GM21576 (cell line): Measurements from ENCODE around the gene PTPRN2.
"Not testable (repeated sequence)": the region's sequence is repeated elsewhere in the genome, so short reads cannot be mapped to it uniquely, and the experiment has no call there.

Source experiments
- ATAC-seq: cut with Tn5 transposase; IDR thresholded peaks from one replicate; pipeline ENCODE4 v1.9.1; 2021; ENCODE audit warnings: mild to moderate bottlenecking, moderate library complexity; ENCODE audit not compliant: unreplicated experiment

PTPRN2 gene

DNA sequence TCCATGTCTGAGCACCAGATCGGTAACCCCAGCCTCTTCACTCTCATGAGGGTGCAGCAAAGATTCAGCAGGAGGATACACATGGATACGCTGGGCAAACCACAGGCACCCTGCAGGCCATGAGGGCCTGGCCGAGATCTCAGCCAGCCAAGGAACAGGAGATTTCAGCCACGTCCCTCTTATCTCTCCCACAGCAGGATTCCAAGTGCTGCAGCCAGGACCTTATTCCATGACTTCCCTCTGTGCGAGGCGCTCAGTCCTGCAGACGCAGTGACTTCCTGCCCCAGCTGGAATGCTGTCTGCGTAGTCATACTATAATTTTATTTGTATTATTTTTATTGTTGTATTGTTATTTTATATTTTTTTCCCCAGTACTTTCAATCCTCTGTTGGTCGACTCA lies 66.8 kb downstream of the PTPRN2 start:
- ATAC-seq: no peak

DNA sequence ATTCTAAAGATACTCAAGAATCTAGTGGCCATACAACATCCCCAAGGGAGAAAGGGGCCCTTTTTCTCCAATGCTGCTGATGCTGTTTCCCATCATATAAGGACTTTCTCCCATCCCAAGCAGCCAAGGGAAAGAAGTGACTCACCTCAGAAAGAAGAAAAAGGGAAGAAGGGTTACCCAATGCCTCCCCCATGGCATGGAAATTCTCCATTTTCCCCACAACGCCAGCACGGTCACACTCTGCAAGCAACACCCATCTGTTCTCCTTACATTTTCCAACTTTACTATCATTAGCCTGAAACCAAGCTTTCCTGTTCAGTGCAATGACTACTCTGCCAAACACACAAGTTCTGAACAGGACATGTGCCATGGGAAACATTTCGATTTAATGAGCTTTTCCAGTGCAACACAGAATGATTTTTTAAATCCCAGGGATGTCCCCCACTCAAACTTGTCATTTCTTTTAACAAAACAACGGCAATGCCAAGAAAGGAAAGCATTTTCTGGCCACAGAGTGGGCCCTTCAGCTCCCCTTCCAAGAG lies 67.9 kb downstream of the PTPRN2 start:
- no peak for ATAC-seq

DNA sequence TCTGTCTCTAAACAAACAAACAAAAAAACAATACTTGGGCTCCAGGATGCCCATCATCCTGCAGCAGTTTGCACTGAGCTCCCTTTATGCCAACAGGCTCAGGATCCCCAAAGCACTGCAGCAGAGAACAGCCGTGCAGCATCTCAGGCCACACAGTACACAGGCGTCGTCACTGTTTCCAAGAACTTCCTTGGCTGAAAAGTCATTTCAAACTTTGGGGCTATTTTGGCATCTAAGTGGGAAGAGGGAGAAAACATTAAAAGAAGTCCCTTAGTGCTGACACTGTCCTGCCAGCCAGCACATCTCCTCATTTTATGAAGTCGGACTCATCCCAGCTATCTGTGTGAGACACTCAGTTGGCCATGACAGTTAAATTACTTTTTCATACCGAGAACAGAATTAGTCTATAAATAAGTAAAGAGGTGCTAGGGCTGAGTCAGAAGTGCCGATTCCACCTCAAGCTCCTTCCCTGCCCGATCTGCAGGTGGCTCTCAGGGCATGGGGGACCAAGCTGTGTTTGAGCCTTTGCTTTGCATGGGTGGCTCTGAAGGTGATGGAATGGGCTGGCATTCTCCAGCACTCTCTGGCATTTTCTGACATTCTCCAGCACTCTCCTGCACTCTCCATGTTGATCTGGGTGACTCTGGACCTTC lies 68.5 kb downstream of the PTPRN2 start:
- no peak for ATAC-seq

DNA sequence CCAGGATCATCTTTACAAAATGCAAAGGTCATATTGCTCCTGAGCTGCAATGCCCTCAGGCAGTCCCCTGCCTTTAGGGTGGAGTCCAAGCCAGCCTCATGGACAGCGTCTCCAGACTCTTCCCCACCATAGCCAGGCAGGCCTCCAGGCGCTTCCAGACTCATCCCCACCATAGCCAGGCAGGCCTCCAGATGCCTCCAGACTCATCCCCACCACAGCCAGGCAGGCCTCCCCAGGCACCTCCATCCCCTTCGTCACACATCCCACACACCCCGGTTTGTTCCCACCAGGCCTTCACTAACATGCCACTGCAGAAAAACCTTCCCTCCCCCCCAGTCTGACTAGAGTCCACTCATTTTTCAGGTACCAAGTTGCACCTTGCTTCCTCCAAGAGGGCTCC lies 70.1 kb downstream of the PTPRN2 start:
- no peak for ATAC-seq

DNA sequence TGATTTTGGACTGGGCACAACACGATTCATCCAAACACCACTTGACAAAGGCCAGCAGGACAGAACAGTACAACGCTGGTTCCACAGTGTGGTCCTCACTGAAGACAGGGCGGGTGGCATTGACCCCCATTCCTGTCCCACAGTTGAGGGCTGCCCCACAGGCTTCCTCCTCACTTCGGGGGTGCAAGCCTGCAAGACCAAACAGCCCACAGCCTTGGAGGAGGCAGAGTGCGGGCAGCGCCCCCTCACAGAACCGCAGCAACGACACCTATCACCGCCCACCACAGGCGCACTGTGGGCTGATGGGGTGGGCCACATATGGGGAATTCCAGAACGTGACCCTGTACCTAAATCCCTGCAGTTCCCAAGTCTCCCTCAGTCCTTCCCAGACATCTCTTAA lies 70.6 kb downstream of the PTPRN2 start:
- no peak for ATAC-seq

DNA sequence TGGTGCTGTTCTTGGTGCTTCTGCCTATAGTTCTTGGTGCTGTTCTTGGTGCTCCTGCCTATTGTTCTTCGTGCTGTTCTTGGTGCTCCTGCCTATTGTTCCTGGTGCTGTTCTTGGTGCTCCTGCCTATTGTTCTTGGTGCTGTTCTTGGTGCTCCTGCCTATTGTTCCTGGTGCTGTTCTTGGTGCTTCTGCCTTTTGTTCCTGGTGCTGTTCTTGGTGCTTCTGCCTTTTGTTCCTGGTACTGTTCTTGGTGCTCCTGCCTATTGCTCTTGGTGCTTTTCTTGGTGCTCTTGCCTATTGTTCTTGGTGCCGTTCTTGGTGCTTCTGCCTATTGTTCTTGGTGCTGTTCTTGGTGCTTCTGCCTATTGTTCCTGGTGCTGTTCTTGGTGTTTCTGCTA lies 71.1 kb downstream of the PTPRN2 start:
- no peak for ATAC-seq

DNA sequence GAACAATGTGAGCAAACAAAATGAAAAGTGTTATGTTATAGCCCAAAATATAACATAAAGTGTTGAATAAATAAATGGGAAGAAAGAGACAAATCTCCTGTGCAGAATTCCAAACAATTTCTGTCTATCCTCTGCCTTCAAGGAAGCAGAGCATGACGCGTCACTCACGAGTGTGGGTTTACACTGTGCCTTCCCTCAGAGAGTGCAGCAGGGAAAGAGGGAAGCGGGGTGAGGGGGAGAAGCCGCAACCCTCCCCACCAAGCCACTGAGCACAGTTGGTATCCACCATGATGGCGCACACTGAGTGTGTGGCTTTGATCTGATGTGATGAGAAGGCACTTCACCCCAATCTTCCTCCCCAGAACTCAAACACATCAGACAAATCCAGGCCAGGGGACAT lies 74.8 kb downstream of the PTPRN2 start:
- no peak for ATAC-seq

DNA sequence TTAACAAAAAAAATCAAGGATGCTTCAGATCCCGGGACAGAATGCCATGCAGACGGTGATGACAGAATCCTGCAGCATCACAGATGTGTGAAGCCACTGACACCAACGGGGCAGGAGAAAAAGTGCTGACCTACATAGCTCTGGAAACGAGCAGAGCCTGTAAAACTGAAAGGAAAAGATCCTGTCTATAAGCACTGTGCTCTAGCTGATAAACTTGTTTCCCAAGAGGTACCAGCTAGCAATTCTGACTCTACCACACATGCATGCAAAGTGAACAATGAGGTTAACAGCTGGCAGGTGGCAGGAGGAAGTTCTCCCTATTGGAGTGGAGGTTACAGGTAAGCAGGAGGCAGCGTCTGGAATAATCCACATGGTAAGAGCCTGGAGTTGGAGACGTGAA lies 75.6 kb downstream of the PTPRN2 start:
- no peak for ATAC-seq

DNA sequence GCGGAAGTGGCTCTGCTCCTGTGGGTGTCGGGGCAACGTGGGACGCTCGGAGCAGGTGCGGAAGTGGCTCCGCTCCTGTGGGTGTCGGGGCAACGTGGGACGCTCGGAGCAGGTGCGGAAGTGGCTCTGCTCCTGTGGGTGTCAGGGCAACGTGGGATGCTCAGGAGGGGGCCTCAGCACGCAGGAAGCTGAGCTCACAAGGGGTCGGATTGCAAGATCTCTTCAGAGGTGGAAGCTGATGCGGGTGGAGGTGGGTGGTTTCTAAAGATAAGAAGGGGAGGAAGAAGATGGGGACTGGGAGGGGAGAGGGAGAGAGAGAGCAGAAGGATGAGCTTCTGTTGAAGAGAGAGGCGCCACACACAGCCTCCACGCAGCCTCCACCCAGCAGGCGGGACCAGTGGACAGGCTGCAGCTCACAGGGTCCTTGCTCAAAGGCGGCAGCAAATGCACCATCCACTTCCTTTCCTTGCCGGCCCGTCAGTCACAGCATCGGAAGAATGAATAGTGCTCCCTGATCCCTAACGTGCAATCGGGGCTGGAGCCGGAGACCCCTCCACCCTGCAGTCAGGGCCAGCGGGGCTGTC lies 78.7 kb downstream of the PTPRN2 start:
- no peak for ATAC-seq

DNA sequence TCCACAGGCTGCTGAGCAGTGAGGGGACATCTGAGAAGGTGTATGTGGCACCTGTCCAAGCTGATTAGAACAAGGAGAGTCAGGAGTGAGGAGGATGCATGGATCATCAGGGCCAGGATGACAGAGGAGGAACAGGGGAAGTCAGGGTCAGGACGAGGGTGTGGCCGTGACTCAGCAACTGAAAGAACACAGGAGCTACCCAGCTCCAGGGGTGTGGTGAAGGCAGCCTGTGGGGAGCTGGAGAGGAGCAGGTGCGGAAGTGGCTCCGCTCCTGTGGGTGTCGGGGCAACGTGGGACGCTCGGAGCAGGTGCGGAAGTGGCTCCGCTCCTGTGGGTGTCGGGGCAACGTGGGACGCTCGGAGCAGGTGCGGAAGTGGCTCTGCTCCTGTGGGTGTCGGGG lies 79.3 kb downstream of the PTPRN2 start:
- ATAC-seq: not testable (repeated sequence)

DNA sequence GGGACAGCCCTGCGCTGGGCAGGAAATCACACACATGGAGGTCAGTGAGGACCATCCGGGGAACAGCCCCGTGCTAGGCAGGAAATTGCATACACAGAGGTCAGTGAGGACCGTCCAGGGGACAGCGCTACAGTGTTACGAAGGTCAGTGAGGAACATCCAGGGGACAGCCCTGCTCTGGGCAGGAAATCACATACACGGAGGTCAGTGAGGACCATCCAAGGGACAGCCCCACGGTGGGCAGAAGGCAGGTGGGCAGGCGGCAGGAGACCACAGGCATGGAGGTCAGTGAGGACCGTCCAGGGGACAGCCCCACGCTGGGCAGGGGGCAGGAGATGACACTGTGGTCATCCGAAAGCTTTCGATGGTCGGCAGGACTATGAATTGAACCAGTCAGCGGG lies 79.7 kb downstream of the PTPRN2 start:
- ATAC-seq: no peak

DNA sequence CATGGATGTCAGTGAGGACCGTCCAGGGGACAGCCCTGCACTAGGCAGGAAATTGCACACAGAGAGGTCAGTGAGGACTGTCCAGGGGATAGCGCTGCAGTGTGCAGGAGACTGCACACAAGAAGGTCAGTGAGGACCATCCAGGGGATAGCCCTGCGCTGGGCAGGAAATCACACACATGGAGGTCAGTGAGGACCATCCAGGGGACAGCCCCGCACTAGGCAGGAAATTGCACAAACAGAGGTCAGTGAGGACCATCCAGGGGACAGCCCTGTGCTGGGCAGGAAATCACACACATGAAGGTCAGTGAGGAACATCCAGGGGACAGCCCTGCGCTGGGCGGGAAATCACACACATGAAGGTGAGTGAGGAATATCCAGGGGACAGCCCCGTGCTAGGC lies 80.4 kb downstream of the PTPRN2 start:
- not testable (repeated sequence) for ATAC-seq

DNA sequence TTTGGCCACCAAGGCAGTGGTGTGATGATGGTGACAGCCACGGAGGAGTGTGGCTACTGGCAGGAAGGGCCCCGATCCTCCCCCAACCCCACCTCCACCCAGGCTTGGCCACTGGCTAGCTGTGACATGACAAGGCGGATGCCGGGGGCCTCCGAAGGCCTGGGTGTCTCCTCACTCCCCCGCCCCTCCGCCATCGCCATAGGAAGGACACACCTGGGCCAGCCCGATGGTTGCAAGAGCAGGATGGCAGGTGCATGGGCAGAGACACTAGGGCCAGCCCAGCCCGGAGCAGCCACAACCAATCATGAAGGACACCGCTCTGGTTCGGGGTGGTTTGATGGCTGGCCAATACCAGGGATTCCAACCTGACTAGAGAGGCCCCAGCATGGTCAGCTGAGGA lies 81.0 kb downstream of the PTPRN2 start:
- ATAC-seq: no peak

DNA sequence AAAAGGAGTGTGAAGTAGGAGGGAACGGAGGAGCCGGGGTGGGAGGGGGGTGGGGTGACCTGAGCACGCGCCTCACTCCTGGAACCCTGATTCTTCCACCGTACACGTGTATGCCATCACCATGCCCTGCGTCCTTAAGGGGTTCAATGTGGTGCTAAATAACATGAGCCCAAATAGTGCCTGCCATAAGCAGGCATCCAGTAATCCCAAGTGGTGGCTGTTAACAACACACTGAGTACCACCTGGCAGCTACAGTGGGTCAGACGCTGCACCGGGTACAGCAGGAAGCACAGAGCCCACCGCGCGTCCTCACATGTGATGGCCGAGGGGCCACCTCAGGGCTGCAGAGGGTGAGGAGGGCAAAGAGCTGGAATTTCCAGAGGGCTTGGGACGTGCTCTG lies 81.9 kb downstream of the PTPRN2 start:
- ATAC-seq: no peak

DNA sequence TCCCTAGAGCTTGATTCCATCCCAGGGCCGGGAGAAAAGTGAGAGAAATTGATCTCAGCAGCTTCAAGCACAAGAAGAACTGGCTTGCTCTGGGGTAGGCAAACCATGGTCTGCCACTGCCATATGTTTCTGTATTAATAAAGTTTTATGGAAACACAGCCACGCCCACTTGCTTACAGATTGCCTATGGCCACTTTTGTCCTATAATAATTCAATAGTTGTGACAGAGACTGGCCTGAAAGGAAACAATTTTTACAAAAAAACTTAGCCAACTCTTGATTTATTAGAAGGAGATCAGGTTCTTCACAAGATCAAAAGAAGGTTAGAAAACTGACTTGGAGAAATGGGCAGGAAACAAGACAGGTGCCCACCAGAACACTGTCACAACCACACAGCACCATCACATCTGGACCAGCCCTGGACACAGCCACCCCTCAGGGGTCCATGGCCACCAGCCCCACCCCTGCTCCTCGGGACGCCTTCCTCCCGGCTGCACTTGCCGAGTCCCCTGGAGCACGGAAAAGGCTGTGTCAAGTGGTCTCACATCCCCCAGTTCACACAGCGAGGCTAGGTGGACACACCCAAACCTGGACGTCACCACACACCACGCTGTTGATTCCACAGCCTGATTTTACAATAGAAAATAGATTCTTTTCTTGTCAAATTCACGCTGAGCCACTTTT lies 85.4 kb downstream of the PTPRN2 start:
- no peak for ATAC-seq

DNA sequence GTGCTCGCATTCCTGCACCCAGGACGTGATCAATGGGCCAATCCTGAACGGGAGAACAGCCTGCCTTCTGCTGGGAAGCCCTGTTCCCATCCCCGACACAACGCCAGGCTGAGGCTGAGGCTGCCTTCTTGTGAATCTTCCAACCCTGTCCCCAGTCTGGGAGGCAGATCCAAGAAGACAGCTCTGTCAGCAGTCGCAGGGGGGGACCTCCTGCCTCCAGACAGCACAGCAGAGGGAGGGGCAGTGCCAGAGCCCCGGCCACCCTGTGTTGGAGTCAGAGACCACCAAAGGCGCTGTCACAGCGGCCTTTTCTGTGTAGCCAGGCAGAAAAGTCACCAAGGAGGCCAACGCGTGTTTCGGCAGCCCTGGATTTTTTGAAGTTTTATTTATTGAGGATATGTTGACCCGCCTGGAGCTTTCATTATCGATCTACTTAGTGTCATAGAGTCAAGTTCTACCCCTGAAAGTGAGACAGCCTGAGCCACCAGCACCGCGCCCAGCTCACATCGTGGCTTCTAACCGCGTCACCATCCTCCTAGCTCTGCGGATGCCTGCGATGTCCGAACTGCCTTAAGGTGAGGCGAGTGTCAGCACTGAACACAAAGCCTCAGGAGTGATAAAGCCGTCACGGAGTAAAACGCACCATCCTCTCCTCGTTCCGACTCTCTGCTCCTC lies 86.1 kb downstream of the PTPRN2 start:
- no peak for ATAC-seq

DNA sequence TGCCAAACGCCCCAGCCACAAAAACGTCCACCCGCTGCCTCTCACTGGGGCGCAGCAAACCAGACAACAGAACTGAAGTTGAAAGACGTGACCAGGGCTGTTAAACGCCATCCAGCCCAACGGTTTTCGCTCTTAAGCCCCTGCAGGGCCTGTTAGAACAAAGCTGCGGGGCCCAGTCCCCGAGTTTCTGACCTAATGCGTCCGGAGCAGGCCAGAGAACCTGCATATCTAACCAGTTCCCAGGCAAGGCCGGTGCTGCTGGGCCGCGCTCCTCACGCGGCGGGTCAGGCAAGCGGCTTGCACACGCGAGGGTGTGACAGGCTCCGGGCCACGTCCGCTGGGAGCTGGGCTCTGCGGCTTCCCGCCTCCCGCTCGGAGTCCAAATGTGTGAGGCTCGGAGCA lies 87.0 kb downstream of the PTPRN2 start:
- ATAC-seq: no peak

DNA sequence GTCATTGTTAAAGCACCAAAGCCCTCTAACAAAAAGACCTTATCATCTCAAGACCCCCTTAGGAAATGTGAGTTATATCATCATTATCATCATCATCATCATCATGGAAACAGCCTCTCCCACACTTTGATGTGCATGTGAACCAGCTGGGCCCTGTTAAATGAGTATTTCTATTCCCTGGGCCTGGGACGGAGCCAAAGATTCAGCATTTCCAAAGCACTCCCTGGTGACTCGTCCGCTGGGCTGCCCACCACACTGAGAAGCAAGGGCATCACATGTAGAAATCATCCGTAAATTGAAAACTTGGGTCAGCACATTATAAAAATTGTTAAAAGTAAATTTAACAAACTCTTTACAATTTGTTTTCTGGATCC lies 88.6 kb downstream of the PTPRN2 start:
- no peak for ATAC-seq

DNA sequence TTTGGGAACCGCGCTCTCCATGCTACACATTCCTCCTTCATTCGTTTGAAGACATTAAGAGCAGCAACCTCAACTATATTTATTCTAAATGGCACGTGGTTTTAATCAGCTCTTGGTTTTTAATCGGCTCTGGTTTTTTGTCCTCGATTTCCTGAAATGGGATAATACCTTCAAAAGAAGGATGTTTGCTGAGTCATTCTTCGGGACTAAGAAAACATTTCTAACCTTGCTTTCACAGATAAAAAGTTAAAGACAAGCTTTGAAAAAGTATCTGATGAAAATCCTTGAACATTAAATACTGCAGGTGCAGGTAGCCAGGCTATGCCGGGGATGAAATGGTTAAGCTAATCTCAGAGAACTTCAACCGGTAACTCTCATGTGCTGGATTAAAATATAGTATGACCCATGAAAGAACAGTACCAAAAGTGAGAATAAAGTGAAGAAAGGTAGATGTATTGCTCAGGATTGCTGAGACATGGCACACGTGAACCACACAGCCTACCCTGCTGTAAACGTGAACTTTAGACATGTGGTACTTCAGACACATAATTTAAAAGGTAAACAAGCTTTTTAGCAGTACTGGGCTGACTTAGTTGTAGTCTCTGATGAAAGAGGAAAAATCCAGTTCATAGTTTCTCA lies 89.1 kb downstream of the PTPRN2 start:
- ATAC-seq: no peak

DNA sequence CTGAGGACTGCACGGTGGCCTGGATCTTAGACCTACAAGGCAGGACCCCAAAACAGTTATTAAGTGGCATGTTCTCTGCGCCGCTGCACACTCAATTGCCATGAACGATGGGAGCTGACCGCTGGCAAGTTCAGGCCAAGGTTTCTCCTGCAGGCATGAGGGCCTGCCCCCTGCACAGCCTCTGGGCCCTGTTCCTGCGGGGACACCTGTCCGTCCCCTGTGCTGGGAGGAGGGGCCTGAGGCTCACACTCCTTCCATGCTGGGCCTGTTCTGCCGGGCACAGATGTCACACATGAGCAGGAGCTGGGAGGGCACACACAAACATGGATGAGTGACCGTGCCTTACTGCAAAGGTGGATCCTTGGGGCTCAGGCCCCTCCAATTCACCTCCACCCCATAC lies 90.0 kb downstream of the PTPRN2 start:
- ATAC-seq: no peak

DNA sequence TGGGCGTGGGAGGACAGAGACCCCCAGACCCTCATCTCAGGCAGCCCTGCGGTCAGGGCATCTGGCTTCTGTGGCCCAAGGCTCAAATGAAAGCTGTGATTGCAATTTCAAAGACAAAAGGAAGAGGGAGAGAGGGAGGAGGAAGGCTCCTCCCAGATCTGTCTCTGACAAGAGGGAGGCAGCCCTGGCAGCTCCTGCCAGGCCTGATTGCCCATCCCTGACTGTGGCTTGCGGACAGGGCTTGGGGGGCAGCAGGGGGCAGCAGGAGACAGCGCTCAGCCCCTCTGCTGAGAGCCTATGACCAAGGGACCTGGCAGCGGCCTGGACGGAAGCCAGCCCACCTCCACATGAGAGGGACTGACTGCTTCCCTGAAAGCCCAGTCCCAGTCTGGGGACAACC lies 91.8 kb downstream of the PTPRN2 start:
- no peak for ATAC-seq
